Body of pancreas (tissue), 4 donors: ENCODE data around the gene CHIT1.

Source experiments
- POLR2A ChIP-seq, 3 donors: fragments of 450-650 bp; IDR thresholded peaks; one replicate each; pipeline ENCODE4 v1.6.1; 2016; ENCODE audit warnings: antibody characterized with exemption in 3 of 3, mild to moderate bottlenecking in 2 of 3
- TF ChIP-seq, protein P1 (sequence below), 7 experiments: fragments of 450-650 bp in 4 of 7; fragments of 200-600 bp in 3 of 7; sonication (generic) in 3 of 7; IDR thresholded peaks; one replicate each; pipeline ENCODE4 v1.5.1; 2016 to 2019; ENCODE audit warnings: antibody characterized with exemption in 7 of 7

DNA sequence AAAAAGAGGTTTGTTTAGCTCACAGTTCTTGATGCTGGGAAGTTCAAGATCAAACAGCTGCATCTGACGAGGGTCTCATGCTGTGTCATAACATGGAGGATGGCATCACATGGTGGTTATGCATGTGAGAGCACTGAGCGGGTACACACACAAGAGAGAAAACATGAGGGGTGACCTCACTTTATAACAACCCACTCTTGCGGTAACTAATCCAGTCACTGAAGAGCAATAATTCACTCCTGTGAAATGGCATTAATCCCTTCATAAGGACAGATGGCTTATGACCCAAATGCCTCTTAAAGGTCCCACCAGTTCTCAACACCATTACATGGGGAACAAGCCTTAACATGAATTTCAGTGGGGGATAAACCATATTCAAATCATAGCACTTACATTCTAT lies 23.2 kb upstream of the CHIT1 start:
- no peak for TF ChIP-seq POLR2A (IDR thresholded peaks at IDR 0.05)
- TF ChIP-seq, protein P1, sequence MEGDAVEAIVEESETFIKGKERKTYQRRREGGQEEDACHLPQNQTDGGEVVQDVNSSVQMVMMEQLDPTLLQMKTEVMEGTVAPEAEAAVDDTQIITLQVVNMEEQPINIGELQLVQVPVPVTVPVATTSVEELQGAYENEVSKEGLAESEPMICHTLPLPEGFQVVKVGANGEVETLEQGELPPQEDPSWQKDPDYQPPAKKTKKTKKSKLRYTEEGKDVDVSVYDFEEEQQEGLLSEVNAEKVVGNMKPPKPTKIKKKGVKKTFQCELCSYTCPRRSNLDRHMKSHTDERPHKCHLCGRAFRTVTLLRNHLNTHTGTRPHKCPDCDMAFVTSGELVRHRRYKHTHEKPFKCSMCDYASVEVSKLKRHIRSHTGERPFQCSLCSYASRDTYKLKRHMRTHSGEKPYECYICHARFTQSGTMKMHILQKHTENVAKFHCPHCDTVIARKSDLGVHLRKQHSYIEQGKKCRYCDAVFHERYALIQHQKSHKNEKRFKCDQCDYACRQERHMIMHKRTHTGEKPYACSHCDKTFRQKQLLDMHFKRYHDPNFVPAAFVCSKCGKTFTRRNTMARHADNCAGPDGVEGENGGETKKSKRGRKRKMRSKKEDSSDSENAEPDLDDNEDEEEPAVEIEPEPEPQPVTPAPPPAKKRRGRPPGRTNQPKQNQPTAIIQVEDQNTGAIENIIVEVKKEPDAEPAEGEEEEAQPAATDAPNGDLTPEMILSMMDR (IDR thresholded peaks at IDR 0.05), result no peak
